T-helper 2 cell treated with Interferon-gamma antibody and Interleukin-4, amounts not matched to agents 5 μg/mL and 100 μg/mL, for 36 hours (primary cell): ENCODE results near the gene HADHB.
"Not testable (repeated sequence)": the region's sequence is repeated elsewhere in the genome, so short reads cannot be mapped to it uniquely, and the experiment has no call there.

Experiments used
- DNase-seq: peaks from one replicate; pipeline ENCODE4 v3.0.0; 2021; ENCODE audit warnings: low spot score
- H3K27ac Mint-ChIP-seq: one replicate; pipeline ENCODE4 v1.8.0; 2021; ENCODE audit warnings: mild to moderate bottlenecking, mixed read lengths
- H3K27me3 Mint-ChIP-seq: one replicate; pipeline ENCODE4 v1.8.0; 2021; ENCODE audit warnings: low read depth, mixed read lengths
- H3K36me3 Mint-ChIP-seq: one replicate; pipeline ENCODE4 v1.8.0; 2021; ENCODE audit warnings: low read depth, mixed read lengths
- H3K4me1 Mint-ChIP-seq: one replicate; pipeline ENCODE4 v1.8.0; 2021; ENCODE audit warnings: low read depth, mixed read lengths
- H3K4me3 Mint-ChIP-seq: one replicate; pipeline ENCODE4 v1.8.0; 2022; ENCODE audit warnings: mild to moderate bottlenecking, moderate library complexity, mixed read lengths
- H3K9me3 Mint-ChIP-seq: one replicate; pipeline ENCODE4 v1.8.0; 2021; ENCODE audit warnings: mixed read lengths

Gene HADHB

DNA sequence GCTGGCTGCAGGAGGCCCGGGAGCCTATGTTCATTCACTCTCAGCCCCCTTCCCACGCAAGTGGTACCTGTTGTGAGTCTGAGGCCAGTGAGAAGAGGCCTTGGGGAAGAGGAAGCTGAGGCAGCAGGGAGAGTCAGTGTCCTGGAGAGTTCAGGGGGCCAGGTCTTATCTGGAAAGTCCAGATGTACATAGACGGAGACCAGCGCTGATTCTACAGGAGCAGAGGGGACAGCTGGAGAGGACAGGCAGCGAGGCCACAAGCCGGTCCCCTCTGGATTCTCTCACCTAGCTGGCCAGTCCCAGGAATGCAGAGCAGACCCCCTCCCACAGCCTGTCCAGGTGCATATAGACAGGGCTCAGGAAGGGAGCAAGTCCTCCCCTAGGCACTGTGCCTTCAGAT lies 72.1 kb downstream of the HADHB start:
- H3K27me3 Mint-ChIP-seq = no peaks in the 10 kb centered on the region
- H3K4me3 Mint-ChIP-seq = no peak overlapping the region
- no peak overlapping the region for H3K27ac Mint-ChIP-seq
- H3K9me3 Mint-ChIP-seq = no peaks in the 10 kb centered on the region
- no peaks in the 10 kb centered on the region for H3K36me3 Mint-ChIP-seq
- no peak for DNase-seq
- H3K4me1 Mint-ChIP-seq = no peaks in the 10 kb centered on the region

DNA sequence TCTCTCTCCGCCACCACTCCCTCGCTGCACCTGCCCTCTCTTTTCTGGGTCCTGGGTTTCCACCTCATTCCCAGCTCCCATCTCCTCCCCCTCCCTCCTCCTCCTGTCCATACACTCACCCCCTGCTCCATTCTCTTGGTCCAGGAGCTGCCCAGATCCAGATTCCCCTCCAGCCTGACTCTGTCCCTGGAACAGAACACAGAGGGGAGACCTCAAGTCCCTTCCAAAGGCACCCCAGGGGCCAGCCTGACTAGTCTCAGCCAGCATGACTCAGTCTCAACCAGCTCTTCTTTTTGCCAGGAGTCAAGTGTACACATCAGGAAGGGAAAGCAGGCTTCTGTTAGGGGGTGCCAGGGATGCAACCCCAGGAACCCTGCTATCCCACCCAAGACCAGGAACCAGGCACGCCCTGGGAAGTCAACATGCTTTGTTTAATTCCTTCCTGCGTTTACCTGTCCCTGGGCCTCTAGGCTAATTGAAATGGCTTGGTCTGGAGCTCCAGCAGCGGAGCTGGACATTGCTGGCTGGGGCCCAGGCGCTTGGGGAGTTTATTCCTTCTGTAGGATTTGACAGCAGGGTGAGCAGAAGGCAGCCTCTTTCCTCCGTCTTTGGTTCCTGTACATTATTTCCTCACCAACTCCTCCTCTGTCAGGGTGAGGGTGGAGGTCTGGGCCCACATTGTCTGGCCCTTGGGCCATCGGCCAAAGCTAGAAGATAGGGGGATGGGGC lies 72.8 kb downstream of the HADHB start:
- no peaks in the 10 kb centered on the region for H3K36me3 Mint-ChIP-seq
- no peak overlapping the region for H3K27ac Mint-ChIP-seq
- no peak overlapping the region for H3K4me3 Mint-ChIP-seq
- H3K9me3 Mint-ChIP-seq = no peaks in the 10 kb centered on the region
- no peaks in the 10 kb centered on the region for H3K27me3 Mint-ChIP-seq
- H3K4me1 Mint-ChIP-seq = no peaks in the 10 kb centered on the region
- no peak for DNase-seq

DNA sequence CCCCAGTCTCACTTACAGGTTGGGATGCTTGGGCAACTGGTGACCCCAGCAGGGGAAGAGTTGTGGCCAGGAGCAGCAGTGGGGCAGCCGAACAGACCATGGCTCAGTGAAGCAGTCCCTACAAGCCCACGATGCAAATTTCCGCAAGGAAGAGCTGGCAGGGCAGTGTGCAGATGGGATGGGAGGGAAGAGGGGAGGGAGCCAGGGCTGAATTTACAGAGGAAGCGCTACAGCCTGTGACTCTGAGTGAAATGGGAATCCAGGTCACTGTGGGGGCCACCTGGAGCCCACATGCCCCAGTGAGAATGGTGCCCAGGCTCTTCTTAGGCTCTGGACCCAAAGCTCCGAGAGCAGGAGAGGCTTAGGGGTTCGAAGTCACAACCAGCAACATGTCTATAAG lies 74.2 kb downstream of the HADHB start:
- no peak for DNase-seq
- Mint-ChIP-seq H3K4me1 (no peaks in the 10 kb centered on the region), H3K27me3 (no peaks in the 10 kb centered on the region), H3K36me3 (no peaks in the 10 kb centered on the region), H3K9me3 (no peaks in the 10 kb centered on the region), H3K27ac (no peak overlapping the region), H3K4me3 (no peak overlapping the region)

GRCh38 chr2:26324479-26324878 lies 79.7 kb downstream of the HADHB start:
- not testable (repeated sequence) for H3K9me3 Mint-ChIP-seq, H3K27ac Mint-ChIP-seq

DNA sequence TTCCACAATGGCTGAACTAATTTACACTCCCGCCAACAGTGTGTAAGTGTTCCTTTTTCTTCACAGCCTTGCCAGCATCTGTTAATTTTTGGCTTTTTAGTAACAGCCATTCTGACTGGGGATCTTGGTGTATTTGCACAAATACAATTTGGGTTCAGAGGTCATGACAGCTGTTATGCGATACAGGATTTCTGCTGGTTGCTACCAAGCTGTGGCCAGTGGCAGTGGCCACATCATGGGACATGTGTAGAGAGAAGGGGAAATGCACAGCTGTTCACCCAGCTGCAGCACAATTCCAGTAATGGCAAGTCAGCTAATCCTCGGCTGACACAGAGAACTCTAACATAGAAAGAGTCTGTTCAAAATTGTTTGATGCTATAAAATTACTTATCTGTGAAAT lies 80.2 kb downstream of the HADHB start:
- no peaks in the 10 kb centered on the region for H3K27me3 Mint-ChIP-seq
- H3K36me3 Mint-ChIP-seq = no peaks in the 10 kb centered on the region

More at GRCh38 chr2:26324479-26324878, 79.7 kb downstream of the HADHB start:
- H3K4me3 Mint-ChIP-seq, H3K36me3 Mint-ChIP-seq, H3K27me3 Mint-ChIP-seq, H3K4me1 Mint-ChIP-seq, DNase-seq: not testable (repeated sequence)

GRCh38 chr2:26325851-26326250 lies 81.1 kb downstream of the HADHB start:
- no peak overlapping the region for H3K4me3 Mint-ChIP-seq
- DNase-seq = no peak
- no peaks in the 10 kb centered on the region for H3K27me3 Mint-ChIP-seq
- H3K4me1 Mint-ChIP-seq = peaks cover 17% of the 10 kb centered on the region
- no peaks in the 10 kb centered on the region for H3K9me3 Mint-ChIP-seq
- H3K36me3 Mint-ChIP-seq = no peaks in the 10 kb centered on the region
- no peak overlapping the region for H3K27ac Mint-ChIP-seq

More for the DNA sequence above, 80.2 kb downstream of the HADHB start:
- Mint-ChIP-seq H3K9me3 (no peaks in the 10 kb centered on the region), H3K4me3 (no peak overlapping the region), H3K27ac (no peak overlapping the region), H3K4me1 (peaks cover 12% of the 10 kb centered on the region)
- DNase-seq = no peak

- H3K27ac Mint-ChIP-seq = no peak overlapping the region
- no peaks in the 10 kb centered on the region for H3K36me3 Mint-ChIP-seq
- H3K4me3 Mint-ChIP-seq = no peak overlapping the region
- H3K9me3 Mint-ChIP-seq = no peaks in the 10 kb centered on the region
- no peaks in the 10 kb centered on the region for H3K27me3 Mint-ChIP-seq
- no peak for DNase-seq
- H3K4me1 Mint-ChIP-seq = peaks cover 17% of the 10 kb centered on the region
These were observed 81.8 kb downstream of the HADHB start for GRCh38 chr2:26326514-26326913.

DNA sequence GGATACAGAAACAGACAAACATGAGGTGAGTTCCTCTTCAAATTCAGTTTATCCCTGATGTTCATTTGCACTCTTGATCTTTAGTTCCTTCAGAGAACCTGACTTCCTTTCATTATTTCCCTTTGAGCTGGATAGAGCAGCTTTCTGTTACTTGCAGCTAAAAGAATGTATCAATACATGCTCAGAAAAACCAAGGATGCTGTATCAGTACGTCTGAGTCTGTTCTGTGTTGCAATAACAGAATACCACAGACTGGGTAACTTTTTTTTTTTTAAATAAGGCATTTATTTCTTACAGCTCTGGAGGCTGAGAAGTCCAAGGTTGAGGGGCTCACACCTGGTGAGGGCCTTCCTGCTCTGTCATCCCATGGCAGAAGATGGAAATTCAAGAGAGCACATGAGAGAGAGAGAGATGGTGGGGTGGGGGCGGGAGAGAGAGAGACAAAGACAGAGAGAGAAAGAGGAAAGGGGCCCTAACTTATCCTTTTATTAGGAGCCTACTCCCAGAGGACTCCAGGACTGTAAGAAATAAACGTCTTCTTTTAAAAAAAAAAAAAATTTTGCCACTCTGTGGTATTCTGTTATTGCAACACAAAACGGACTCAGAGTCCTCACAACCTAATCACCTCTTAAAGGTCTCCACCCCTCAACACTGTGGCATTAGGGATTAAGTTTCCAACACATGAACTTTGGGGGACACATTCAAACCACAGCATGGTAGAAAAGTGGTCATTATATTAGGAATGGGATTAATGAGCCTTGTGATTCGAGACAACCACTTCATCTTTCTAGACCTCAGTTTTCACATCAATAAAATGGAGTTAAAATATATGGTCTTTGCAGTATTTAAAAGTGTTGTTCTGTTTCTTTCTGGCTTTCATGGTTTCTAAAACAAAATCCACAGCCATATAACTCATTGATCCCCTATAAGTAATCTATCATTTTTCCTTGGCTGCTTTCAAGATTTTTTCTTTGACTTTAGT lies 82.8 kb downstream of the HADHB start:
- H3K27ac Mint-ChIP-seq = no peak overlapping the region
- no peak for DNase-seq
- peaks cover 17% of the 10 kb centered on the region for H3K4me1 Mint-ChIP-seq
- no peak overlapping the region for H3K4me3 Mint-ChIP-seq
- H3K27me3 Mint-ChIP-seq = no peaks in the 10 kb centered on the region
- no peaks in the 10 kb centered on the region for H3K9me3 Mint-ChIP-seq
- no peaks in the 10 kb centered on the region for H3K36me3 Mint-ChIP-seq

DNA sequence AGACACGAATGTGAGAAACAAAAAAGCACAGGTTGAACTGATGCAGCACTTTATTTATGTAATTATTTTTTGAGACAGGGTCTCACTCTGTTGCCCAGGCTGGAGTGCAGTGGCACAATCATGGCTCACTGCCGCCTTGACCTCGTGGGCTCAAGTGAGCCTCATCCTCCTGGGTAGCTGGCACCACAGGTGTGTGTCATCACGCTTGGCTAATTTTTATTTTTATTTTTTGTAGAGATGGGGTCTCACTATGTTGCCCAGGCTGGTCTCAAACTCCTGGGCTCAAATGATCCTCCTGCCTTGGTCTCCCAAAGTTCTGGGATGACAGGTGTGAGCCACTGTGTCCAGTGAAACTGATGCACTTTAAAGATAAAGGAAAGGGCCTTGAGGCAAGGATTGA lies 84.3 kb downstream of the HADHB start:
- H3K27me3 Mint-ChIP-seq, DNase-seq, H3K4me3 Mint-ChIP-seq, H3K27ac Mint-ChIP-seq, H3K36me3 Mint-ChIP-seq, H3K9me3 Mint-ChIP-seq: not testable (repeated sequence)
- H3K4me1 Mint-ChIP-seq = peaks cover 20% of the 10 kb centered on the region

DNA sequence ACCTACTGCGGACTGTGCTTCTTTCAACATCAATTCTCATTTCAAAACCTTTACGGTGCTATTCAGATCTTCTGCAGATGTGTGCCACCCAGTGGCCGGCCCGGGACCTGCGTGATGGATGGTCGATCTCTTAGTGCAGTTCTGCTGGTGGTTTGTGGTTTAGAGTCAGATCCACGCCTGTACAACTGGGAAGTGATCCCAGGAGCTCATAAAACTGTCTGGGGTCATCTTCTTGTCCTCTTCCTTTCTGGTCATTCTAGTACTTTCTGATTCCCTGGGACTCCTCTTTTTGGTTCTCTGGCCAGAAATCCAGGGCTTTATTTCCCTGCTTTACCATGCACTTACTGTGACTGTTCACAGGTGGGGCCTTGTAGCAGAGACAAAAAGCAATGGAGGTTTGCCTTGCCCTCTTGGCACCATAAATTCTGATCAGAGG lies 85.4 kb downstream of the HADHB start:
- peaks cover 20% of the 10 kb centered on the region for H3K4me1 Mint-ChIP-seq
- H3K27me3 Mint-ChIP-seq = no peaks in the 10 kb centered on the region
- H3K4me3 Mint-ChIP-seq = no peak overlapping the region
- H3K9me3 Mint-ChIP-seq = no peaks in the 10 kb centered on the region
- no peak overlapping the region for H3K27ac Mint-ChIP-seq
- H3K36me3 Mint-ChIP-seq = no peaks in the 10 kb centered on the region
- peak; percentile 79 for DNase-seq

DNA sequence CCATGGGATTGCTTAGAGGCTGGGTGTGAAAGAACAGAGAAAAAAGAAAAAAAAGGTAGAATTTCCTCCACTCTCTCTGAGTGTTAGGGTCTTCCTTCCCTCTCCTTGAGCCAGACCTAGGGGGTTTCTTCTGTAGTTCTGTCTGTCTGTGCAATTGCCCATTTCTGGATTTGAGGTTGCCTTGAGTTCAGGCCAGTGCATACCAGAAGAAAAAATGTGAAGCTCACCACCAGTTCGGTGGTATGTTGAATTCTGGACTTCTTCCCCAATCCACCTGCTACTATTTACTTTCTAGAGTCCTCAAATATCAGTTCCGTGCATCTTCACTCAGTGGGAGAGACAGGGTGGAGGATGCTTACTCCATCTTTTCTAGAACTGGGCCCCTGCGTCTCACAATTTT lies 85.9 kb downstream of the HADHB start:
- no peak for DNase-seq
- H3K36me3 Mint-ChIP-seq = no peaks in the 10 kb centered on the region
- H3K4me3 Mint-ChIP-seq = no peak overlapping the region
- no peak overlapping the region for H3K27ac Mint-ChIP-seq
- peaks cover 20% of the 10 kb centered on the region for H3K4me1 Mint-ChIP-seq
- H3K9me3 Mint-ChIP-seq = no peaks in the 10 kb centered on the region
- no peaks in the 10 kb centered on the region for H3K27me3 Mint-ChIP-seq

DNA sequence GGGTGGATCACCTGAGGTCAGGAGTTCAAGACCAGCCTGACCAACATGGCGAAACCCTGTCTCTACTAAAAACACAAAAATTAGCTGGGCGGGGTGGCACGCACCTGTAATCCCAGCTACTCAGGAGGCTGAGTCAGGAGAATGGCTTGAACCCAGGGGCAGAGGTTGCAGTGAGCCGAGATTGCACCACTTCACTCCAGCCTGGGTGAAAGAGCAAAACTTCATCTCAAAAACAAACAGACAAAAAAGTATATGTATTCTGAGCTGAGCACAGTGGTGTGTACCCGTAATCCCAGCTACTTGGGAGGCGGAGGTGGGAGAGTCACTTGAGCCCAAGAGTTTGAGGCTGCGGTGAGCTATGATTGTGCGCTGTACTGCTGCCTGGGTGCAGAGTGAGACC lies 86.6 kb downstream of the HADHB start:
- peaks cover 18% of the 10 kb centered on the region for H3K4me1 Mint-ChIP-seq
- not testable (repeated sequence) for H3K27ac Mint-ChIP-seq

DNA sequence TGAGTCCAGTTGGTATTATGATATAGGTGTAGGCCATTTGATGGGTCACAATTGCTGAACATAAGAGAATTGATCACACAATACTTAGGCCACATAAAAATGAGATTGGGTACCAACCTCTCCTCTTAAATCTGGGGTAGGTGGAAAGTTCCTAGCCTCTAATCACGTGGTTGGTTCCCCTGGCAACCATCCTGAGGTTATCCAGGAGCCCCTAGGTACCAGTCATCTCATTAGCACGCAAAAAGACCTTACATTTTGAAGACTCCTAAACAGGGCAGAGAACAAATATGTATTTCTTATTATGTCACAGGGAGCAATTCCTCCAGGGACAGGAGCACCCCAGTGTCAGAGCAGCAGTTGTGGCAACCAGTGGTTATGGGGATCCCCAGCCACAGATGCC lies 88.6 kb downstream of the HADHB start:
- Mint-ChIP-seq H3K36me3 (no peaks in the 10 kb centered on the region), H3K27ac (no peak overlapping the region), H3K4me1 (peaks cover 18% of the 10 kb centered on the region), H3K9me3 (no peaks in the 10 kb centered on the region), H3K4me3 (no peak overlapping the region), H3K27me3 (no peaks in the 10 kb centered on the region)
- no peak for DNase-seq

More for the DNA sequence above, 86.6 kb downstream of the HADHB start:
- H3K9me3 Mint-ChIP-seq, H3K36me3 Mint-ChIP-seq, DNase-seq, H3K4me3 Mint-ChIP-seq, H3K27me3 Mint-ChIP-seq: not testable (repeated sequence)

- Mint-ChIP-seq H3K27me3 (no peaks in the 10 kb centered on the region), H3K4me3 (no peak overlapping the region), H3K9me3 (no peaks in the 10 kb centered on the region), H3K4me1 (peaks cover 11% of the 10 kb centered on the region), H3K27ac (no peak overlapping the region), H3K36me3 (no peaks in the 10 kb centered on the region)
- no peak for DNase-seq
These were observed 90.5 kb downstream of the HADHB start for GRCh38 chr2:26335231-26335630.
